HEK293 (cell line): ENCODE results near the gene ZNF574.

Experiments
- CTCF ChIA-PET: fragments of 350-600 bp; formaldehyde crosslinking; extraction: SDS; loops from one replicate; lab custom pipeline; 2021; ENCODE audit warnings: antibody characterized with exemption; lab: Yijun Ruan, JAX
- POLR2A ChIA-PET: fragments of 300-600 bp; formaldehyde crosslinking; extraction: SDS; loops from one replicate; lab custom pipeline; 2020; ENCODE audit warnings: antibody characterized with exemption, inconsistent platforms; lab: Yijun Ruan, JAX
- H3K27ac ChIP-seq: fragments of 200-500 bp; sonication (Bioruptor generic); 2 replicates; pipeline ENCODE4 v1.5.1; 2014; ENCODE audit warnings: low read depth, low read length, control low read depth, inconsistent platforms; ENCODE audit errors: extremely low read depth
- H3K36me3 ChIP-seq, 2 experiments: fragments of 200-500 bp in 1 of 2; sonication (Bioruptor generic) in 1 of 2; 1 replicate in 1 of 2; 2 replicates in 1 of 2; pipeline ENCODE4 v1.5.1; 2014 to 2017; ENCODE audit warnings: inconsistent platforms in 2 of 2, low read length in 2 of 2; ENCODE audit not compliant: control insufficient read depth in 2 of 2, insufficient read depth in 1 of 2
- H3K4me1 ChIP-seq: fragments of 200-500 bp; sonication (Bioruptor generic); 2 replicates; pipeline ENCODE4 v1.5.1; 2014; ENCODE audit warnings: mild to moderate bottlenecking, low read length, inconsistent platforms; ENCODE audit not compliant: control insufficient read depth, insufficient read depth
- H3K4me3 ChIP-seq: 2 replicates; pipeline ENCODE4 v1.5.1; 2011; ENCODE audit warnings: low read depth, mild to moderate bottlenecking, control low read depth, low read length, moderate library complexity
- H3K9me3 ChIP-seq: fragments of 200-500 bp; sonication (Bioruptor generic); 2 replicates; pipeline ENCODE4 v1.5.1; 2014; ENCODE audit warnings: low read depth, low read length, inconsistent platforms; ENCODE audit not compliant: control insufficient read depth, insufficient read depth
- HOXA7 ChIP-seq: sonication (generic); formaldehyde crosslinking; IDR thresholded peaks from 2 replicates; pipeline ENCODE4 v1.8.1; 2022; ENCODE audit warnings: missing genetic modification reagents, borderline replicate concordance
- SALL2 ChIP-seq: fragments of 450-650 bp; formaldehyde crosslinking; IDR thresholded peaks from 2 replicates; pipeline ENCODE4 v1.5.0; 2017; ENCODE audit warnings: missing biosample characterization, mild to moderate bottlenecking, missing genetic modification characterization, borderline replicate concordance
- SP2 ChIP-seq: fragments of 450-650 bp; formaldehyde crosslinking; IDR thresholded peaks from 2 replicates; pipeline ENCODE4 v1.5.1; 2016; ENCODE audit warnings: missing biosample characterization, missing genetic modification characterization
- WT1 ChIP-seq: fragments of 450-650 bp; formaldehyde crosslinking; IDR thresholded peaks from 2 replicates; pipeline ENCODE4 v1.5.1; 2016; ENCODE audit warnings: missing biosample characterization, missing genetic modification characterization
- ZBTB48 ChIP-seq: fragments of 450-650 bp; formaldehyde crosslinking; IDR thresholded peaks from 2 replicates; pipeline ENCODE4 v1.5.1; 2016; ENCODE audit warnings: missing biosample characterization, missing genetic modification characterization
- ZFP69B ChIP-seq: fragments of 450-650 bp; formaldehyde crosslinking; IDR thresholded peaks from 2 replicates; pipeline ENCODE4 v1.5.1; 2016; ENCODE audit warnings: missing biosample characterization, missing genetic modification characterization
- ZNF16 ChIP-seq: fragments of 450-650 bp; formaldehyde crosslinking; IDR thresholded peaks from 2 replicates; pipeline ENCODE4 v1.5.1; 2016; ENCODE audit warnings: low read depth, missing biosample characterization, missing genetic modification characterization
- ZNF169 ChIP-seq: fragments of 450-650 bp; formaldehyde crosslinking; IDR thresholded peaks from 2 replicates; pipeline ENCODE4 v1.5.1; 2016; ENCODE audit warnings: missing biosample characterization, missing genetic modification characterization
- ZNF292 ChIP-seq: fragments of 450-650 bp; formaldehyde crosslinking; IDR thresholded peaks from 2 replicates; pipeline ENCODE4 v1.5.1; 2016; ENCODE audit warnings: low read depth, missing biosample characterization, missing genetic modification characterization, borderline replicate concordance
- ZNF394 ChIP-seq: fragments of 450-650 bp; formaldehyde crosslinking; IDR thresholded peaks from 2 replicates; pipeline ENCODE4 v1.5.1; 2016; ENCODE audit warnings: missing biosample characterization, missing genetic modification characterization, mild to moderate bottlenecking, moderate library complexity, borderline replicate concordance
- ZNF561 ChIP-seq: fragments of 450-650 bp; IDR thresholded peaks from 2 replicates; pipeline ENCODE4 v1.5.1; 2018; ENCODE audit warnings: missing biosample characterization, missing genetic modification characterization, borderline replicate concordance
- ZNF610 ChIP-seq: fragments of 450-650 bp; formaldehyde crosslinking; IDR thresholded peaks from 2 replicates; pipeline ENCODE4 v1.5.1; 2016; ENCODE audit warnings: missing biosample characterization, missing genetic modification characterization, borderline replicate concordance
- ZNF623 ChIP-seq: fragments of 450-650 bp; formaldehyde crosslinking; IDR thresholded peaks from 2 replicates; pipeline ENCODE4 v1.5.1; 2016; ENCODE audit warnings: missing biosample characterization, missing genetic modification characterization
- ZNF791 ChIP-seq: fragments of 450-650 bp; formaldehyde crosslinking; IDR thresholded peaks from 2 replicates; pipeline ENCODE4 v1.5.1; 2016; ENCODE audit warnings: missing biosample characterization, missing genetic modification characterization
- TF ChIP-seq, protein P1 (sequence below): fragments of 450-650 bp; formaldehyde crosslinking; IDR thresholded peaks from 2 replicates; pipeline ENCODE4 v1.5.1; 2016; ENCODE audit warnings: missing biosample characterization, missing genetic modification characterization
- TF ChIP-seq, protein P2 (sequence below): sonication (generic); formaldehyde crosslinking; IDR thresholded peaks from 2 replicates; pipeline ENCODE4 v1.8.1; 2022; ENCODE audit warnings: mild to moderate bottlenecking, moderate library complexity, missing genetic modification reagents
- TF ChIP-seq, protein P3 (sequence below): fragments of 450-650 bp; formaldehyde crosslinking; conservative IDR thresholded peaks from 2 replicates; pipeline ENCODE4 v1.5.1; 2016; ENCODE audit warnings: low read depth, missing biosample characterization, missing genetic modification characterization
- TF ChIP-seq, protein P4 (sequence below): fragments of 450-650 bp; formaldehyde crosslinking; optimal IDR thresholded peaks from 2 replicates; pipeline ENCODE3; 2016; ENCODE audit warnings: missing biosample characterization, mild to moderate bottlenecking, missing genetic modification characterization
- TF ChIP-seq, protein P5 (sequence below): fragments of 450-650 bp; formaldehyde crosslinking; IDR thresholded peaks from 2 replicates; pipeline ENCODE4 v1.5.1; 2017; ENCODE audit warnings: missing biosample characterization, missing genetic modification characterization
- TF ChIP-seq, protein P6 (sequence below): fragments of 450-650 bp; formaldehyde crosslinking; conservative IDR thresholded peaks from 2 replicates; pipeline ENCODE4 v1.5.1; 2016; ENCODE audit warnings: low read depth, missing biosample characterization, missing genetic modification characterization

ZNF574 gene

DNA sequence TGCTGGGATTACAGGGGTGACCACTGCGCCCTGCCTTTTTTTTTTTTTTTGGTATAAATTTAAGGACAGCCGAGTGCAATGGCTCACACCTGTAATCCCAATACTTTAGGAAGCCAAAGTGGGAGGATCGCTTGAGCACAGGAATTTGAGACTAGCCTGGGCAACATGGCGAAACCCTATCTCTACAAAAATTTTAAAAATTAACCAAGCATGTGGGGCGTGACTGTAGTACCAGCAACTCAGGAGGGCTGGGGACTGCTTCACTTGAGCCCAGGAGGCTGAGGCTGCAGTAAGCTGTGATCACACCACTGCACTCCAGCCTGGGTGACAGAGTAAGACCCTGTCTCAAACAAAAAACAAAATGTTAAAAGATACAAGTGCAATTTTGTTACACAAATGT lies 21.5 kb downstream of the ZNF574 start:
- no peak overlapping the region for H3K4me3 ChIP-seq
- H3K27ac ChIP-seq: no peak overlapping the region
- no peaks in the 10 kb centered on the region; a peak in 1 of 3 replicates for H3K36me3 ChIP-seq
- H3K9me3 ChIP-seq: no peaks in the 10 kb centered on the region
- H3K4me1 ChIP-seq: no peaks in the 10 kb centered on the region
- ChIA-PET CTCF (interaction anchor here (0.6 to 3.7 kb wide), 8 partner anchors 12 to 341 kb away, joined by 3 to 37 read pairs (median 4); no protein-coding TSS in a partner anchor), POLR2A (interaction anchor here (0.7 kb wide), 1 partner anchor 195 kb away, joined by 4 read pairs; no protein-coding TSS in a partner anchor)
- TF ChIP-seq, protein P1, sequence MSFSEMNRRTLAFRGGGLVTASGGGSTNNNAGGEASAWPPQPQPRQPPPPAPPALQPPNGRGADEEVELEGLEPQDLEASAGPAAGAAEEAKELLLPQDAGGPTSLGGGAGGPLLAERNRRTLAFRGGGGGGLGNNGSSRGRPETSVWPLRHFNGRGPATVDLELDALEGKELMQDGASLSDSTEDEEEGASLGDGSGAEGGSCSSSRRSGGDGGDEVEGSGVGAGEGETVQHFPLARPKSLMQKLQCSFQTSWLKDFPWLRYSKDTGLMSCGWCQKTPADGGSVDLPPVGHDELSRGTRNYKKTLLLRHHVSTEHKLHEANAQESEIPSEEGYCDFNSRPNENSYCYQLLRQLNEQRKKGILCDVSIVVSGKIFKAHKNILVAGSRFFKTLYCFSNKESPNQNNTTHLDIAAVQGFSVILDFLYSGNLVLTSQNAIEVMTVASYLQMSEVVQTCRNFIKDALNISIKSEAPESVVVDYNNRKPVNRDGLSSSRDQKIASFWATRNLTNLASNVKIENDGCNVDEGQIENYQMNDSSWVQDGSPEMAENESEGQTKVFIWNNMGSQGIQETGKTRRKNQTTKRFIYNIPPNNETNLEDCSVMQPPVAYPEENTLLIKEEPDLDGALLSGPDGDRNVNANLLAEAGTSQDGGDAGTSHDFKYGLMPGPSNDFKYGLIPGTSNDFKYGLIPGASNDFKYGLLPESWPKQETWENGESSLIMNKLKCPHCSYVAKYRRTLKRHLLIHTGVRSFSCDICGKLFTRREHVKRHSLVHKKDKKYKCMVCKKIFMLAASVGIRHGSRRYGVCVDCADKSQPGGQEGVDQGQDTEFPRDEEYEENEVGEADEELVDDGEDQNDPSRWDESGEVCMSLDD: no peak
- TF ChIP-seq ZNF292 (tag by site-specific recombination): no peak
- no peak for TF ChIP-seq ZNF169 (tag by site-specific recombination)
- TF ChIP-seq, protein P2, sequence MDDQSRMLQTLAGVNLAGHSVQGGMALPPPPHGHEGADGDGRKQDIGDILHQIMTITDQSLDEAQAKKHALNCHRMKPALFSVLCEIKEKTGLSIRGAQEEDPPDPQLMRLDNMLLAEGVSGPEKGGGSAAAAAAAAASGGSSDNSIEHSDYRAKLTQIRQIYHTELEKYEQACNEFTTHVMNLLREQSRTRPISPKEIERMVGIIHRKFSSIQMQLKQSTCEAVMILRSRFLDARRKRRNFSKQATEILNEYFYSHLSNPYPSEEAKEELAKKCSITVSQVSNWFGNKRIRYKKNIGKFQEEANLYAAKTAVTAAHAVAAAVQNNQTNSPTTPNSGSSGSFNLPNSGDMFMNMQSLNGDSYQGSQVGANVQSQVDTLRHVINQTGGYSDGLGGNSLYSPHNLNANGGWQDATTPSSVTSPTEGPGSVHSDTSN (CRISPR knock-in tag): no peak
- no peak for TF ChIP-seq ZNF791 (tag by site-specific recombination)
- TF ChIP-seq, protein P3, sequence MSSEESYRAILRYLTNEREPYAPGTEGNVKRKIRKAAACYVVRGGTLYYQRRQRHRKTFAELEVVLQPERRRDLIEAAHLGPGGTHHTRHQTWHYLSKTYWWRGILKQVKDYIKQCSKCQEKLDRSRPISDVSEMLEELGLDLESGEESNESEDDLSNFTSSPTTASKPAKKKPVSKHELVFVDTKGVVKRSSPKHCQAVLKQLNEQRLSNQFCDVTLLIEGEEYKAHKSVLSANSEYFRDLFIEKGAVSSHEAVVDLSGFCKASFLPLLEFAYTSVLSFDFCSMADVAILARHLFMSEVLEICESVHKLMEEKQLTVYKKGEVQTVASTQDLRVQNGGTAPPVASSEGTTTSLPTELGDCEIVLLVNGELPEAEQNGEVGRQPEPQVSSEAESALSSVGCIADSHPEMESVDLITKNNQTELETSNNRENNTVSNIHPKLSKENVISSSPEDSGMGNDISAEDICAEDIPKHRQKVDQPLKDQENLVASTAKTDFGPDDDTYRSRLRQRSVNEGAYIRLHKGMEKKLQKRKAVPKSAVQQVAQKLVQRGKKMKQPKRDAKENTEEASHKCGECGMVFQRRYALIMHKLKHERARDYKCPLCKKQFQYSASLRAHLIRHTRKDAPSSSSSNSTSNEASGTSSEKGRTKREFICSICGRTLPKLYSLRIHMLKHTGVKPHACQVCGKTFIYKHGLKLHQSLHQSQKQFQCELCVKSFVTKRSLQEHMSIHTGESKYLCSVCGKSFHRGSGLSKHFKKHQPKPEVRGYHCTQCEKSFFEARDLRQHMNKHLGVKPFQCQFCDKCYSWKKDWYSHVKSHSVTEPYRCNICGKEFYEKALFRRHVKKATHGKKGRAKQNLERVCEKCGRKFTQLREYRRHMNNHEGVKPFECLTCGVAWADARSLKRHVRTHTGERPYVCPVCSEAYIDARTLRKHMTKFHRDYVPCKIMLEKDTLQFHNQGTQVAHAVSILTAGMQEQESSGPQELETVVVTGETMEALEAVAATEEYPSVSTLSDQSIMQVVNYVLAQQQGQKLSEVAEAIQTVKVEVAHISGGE: no peak
- TF ChIP-seq, protein P4, sequence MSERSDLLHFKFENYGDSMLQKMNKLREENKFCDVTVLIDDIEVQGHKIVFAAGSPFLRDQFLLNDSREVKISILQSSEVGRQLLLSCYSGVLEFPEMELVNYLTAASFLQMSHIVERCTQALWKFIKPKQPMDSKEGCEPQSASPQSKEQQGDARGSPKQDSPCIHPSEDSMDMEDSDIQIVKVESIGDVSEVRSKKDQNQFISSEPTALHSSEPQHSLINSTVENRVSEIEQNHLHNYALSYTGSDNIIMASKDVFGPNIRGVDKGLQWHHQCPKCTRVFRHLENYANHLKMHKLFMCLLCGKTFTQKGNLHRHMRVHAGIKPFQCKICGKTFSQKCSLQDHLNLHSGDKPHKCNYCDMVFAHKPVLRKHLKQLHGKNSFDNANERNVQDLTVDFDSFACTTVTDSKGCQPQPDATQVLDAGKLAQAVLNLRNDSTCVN (tag by site-specific recombination): no peak
- TF ChIP-seq SALL2 (tag by site-specific recombination): no peak
- TF ChIP-seq WT1 (tag by site-specific recombination): no peak
- TF ChIP-seq, protein P5, sequence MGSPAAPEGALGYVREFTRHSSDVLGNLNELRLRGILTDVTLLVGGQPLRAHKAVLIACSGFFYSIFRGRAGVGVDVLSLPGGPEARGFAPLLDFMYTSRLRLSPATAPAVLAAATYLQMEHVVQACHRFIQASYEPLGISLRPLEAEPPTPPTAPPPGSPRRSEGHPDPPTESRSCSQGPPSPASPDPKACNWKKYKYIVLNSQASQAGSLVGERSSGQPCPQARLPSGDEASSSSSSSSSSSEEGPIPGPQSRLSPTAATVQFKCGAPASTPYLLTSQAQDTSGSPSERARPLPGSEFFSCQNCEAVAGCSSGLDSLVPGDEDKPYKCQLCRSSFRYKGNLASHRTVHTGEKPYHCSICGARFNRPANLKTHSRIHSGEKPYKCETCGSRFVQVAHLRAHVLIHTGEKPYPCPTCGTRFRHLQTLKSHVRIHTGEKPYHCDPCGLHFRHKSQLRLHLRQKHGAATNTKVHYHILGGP (tag by site-specific recombination): no peak
- no peak for TF ChIP-seq SP2
- TF ChIP-seq, protein P6, sequence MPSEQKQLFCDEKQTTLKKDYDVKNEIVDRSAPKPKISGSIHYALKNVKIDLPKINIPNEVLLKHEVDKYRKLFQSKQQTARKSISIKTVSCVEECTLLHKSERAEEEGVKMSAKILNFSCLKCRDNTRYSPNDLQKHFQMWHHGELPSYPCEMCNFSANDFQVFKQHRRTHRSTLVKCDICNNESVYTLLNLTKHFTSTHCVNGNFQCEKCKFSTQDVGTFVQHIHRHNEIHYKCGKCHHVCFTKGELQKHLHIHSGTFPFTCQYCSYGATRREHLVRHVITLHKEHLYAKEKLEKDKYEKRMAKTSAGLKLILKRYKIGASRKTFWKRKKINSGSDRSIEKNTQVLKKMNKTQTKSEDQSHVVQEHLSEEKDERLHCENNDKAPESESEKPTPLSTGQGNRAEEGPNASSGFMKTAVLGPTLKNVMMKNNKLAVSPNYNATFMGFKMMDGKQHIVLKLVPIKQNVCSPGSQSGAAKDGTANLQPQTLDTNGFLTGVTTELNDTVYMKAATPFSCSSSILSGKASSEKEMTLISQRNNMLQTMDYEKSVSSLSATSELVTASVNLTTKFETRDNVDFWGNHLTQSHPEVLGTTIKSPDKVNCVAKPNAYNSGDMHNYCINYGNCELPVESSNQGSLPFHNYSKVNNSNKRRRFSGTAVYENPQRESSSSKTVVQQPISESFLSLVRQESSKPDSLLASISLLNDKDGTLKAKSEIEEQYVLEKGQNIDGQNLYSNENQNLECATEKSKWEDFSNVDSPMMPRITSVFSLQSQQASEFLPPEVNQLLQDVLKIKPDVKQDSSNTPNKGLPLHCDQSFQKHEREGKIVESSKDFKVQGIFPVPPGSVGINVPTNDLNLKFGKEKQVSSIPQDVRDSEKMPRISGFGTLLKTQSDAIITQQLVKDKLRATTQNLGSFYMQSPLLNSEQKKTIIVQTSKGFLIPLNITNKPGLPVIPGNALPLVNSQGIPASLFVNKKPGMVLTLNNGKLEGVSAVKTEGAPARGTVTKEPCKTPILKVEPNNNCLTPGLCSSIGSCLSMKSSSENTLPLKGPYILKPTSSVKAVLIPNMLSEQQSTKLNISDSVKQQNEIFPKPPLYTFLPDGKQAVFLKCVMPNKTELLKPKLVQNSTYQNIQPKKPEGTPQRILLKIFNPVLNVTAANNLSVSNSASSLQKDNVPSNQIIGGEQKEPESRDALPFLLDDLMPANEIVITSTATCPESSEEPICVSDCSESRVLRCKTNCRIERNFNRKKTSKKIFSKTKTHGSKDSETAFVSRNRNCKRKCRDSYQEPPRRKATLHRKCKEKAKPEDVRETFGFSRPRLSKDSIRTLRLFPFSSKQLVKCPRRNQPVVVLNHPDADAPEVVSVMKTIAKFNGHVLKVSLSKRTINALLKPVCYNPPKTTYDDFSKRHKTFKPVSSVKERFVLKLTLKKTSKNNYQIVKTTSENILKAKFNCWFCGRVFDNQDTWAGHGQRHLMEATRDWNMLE: no peak
- TF ChIP-seq ZNF561: no peak
- TF ChIP-seq ZNF16 (tag by site-specific recombination): no peak
- TF ChIP-seq ZFP69B (tag by site-specific recombination): no peak
- TF ChIP-seq ZNF394: no peak
- TF ChIP-seq ZNF610 (tag by site-specific recombination): no peak
- no peak for TF ChIP-seq ZNF623 (tag by site-specific recombination)
- TF ChIP-seq ZBTB48 (tag by site-specific recombination): no peak
- TF ChIP-seq HOXA7 (CRISPR knock-in tag): no peak
